RWPE2 (cell line): Measurements from ENCODE around the gene GSK3B.

Source experiments
- ATAC-seq: fragments of 200-7000 bp; cut with Tn5 transposase; 3 replicates; pipeline ENCODE4 v1.9.1; 2021; ENCODE audit warnings: low read depth
- DNase-seq: peaks from one replicate; pipeline ENCODE4 v3.0.0-alpha.2; 2020; ENCODE audit warnings: low spot score
- H3K27ac ChIP-seq: fragments of 450-650 bp; 2 replicates; pipeline ENCODE4 v1.5.1; 2017; ENCODE audit warnings: mild to moderate bottlenecking; ENCODE audit not compliant: poor library complexity, severe bottlenecking
- H3K27me3 ChIP-seq: fragments of 250-450 bp; sonication (Bioruptor Pico); 2 replicates; pipeline ENCODE4 v1.5.1; 2021; ENCODE audit warnings: mild to moderate bottlenecking, moderate library complexity; ENCODE audit not compliant: insufficient read depth, poor library complexity, severe bottlenecking
- H3K36me3 ChIP-seq: fragments of 250-450 bp; sonication (Bioruptor Pico); 2 replicates; pipeline ENCODE4 v1.5.1; 2020; ENCODE audit warnings: low read depth, mild to moderate bottlenecking, moderate library complexity
- H3K4me1 ChIP-seq: fragments of 250-450 bp; sonication (Bioruptor Pico); 2 replicates; pipeline ENCODE4 v1.5.1; 2021; ENCODE audit warnings: mild to moderate bottlenecking, moderate library complexity; ENCODE audit not compliant: insufficient read depth, poor library complexity, severe bottlenecking
- H3K4me3 ChIP-seq: fragments of 250-450 bp; sonication (Bioruptor Pico); 2 replicates; pipeline ENCODE4 v1.5.1; 2021; ENCODE audit warnings: mild to moderate bottlenecking, moderate library complexity; ENCODE audit not compliant: severe bottlenecking
- H3K9me3 ChIP-seq: fragments of 250-450 bp; sonication (Bioruptor Pico); 2 replicates; pipeline ENCODE4 v1.5.1; 2021; ENCODE audit warnings: mild to moderate bottlenecking, moderate library complexity; ENCODE audit not compliant: severe bottlenecking
- CTCF ChIP-seq: fragments of 450-650 bp; IDR thresholded peaks from one replicate; pipeline ENCODE4 v1.5.1; 2017; ENCODE audit warnings: mild to moderate bottlenecking, moderate library complexity; ENCODE audit not compliant: poor library complexity, severe bottlenecking

Gene GSK3B

GRCh38 chr3:120125992-120126391 is 31.7 kb upstream of the GSK3B start:
- Histone ChIP-seq H3K27me3 (no peaks in the 10 kb centered on the region), H3K9me3 (peaks cover 3% of the 10 kb centered on the region), H3K27ac (no peak overlapping the region), H3K36me3 (no peaks in the 10 kb centered on the region), H3K4me3 (no peak overlapping the region), H3K4me1 (peaks cover 5% of the 10 kb centered on the region)
- TF ChIP-seq CTCF = no peak
- ATAC-seq (no peak), DNase-seq (no peak)

- Histone ChIP-seq H3K27me3 (no peaks in the 10 kb centered on the region), H3K9me3 (peaks cover 3% of the 10 kb centered on the region), H3K27ac (no peak overlapping the region), H3K4me3 (no peak overlapping the region), H3K4me1 (peaks cover 2% of the 10 kb centered on the region), H3K36me3 (no peaks in the 10 kb centered on the region)
- DNase-seq = no peak
- ATAC-seq = no peak
- TF ChIP-seq CTCF = no peak
These were observed 25.7 kb upstream of the GSK3B start for GRCh38 chr3:120119846-120120510.

GRCh38 chr3:120114981-120115380 is 20.7 kb upstream of the GSK3B start:
- H3K4me3 ChIP-seq = no peak overlapping the region
- H3K27ac ChIP-seq = peak overlapping the region; percentile 87
- TF ChIP-seq CTCF = no peak
- ATAC-seq (no peak), DNase-seq (no peak)
- H3K9me3 ChIP-seq = no peaks in the 10 kb centered on the region
- no peaks in the 10 kb centered on the region for H3K27me3 ChIP-seq
- H3K36me3 ChIP-seq = no peaks in the 10 kb centered on the region
- H3K4me1 ChIP-seq = peaks cover 42% of the 10 kb centered on the region

GRCh38 chr3:120114376-120114775 is 20.1 kb upstream of the GSK3B start:
- H3K4me1 ChIP-seq = peaks cover 42% of the 10 kb centered on the region
- DNase-seq (no peak), ATAC-seq (no peak)
- no peak overlapping the region for H3K4me3 ChIP-seq
- no peaks in the 10 kb centered on the region for H3K9me3 ChIP-seq
- H3K27me3 ChIP-seq = no peaks in the 10 kb centered on the region
- peak overlapping the region; percentile 87 for H3K27ac ChIP-seq
- no peaks in the 10 kb centered on the region for H3K36me3 ChIP-seq
- no peak for TF ChIP-seq CTCF
